ENCODE results near the gene PAX7. TPM values are rescaled to one million over a fixed set of nuclear protein-coding genes. Genes with fewer than 3 reads are reported as not detected.

Gene PAX7
- polyA plus RNA-seq, 1 of the 3 experiments (the other 2 are of a cell fraction), result not detected

DNA sequence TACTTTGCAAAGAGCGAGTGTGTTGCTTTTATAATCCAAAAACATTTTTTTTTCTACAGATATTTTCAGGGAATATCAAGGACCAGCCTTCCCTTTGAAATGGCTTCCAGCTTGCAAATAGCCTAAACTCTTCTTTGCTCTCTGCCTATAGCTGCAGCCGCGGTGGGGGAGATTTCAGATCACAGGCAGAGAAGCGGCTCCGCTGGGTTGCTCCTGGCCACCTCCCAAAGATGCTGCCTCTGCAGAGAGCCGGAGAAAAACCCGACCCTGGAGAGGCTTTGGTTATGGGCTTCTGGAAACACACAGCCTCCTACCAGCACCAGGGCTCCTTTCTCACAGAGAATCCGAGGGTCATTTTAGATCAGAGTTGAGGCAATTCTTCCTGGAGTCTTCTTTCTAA, 18.6 kb upstream of the PAX7 start (continued):
- TF ChIP-seq RCOR1 (IDR thresholded peaks at IDR 0.05; ENCODE audit: low read length) (no peak), NRF1 (IDR thresholded peaks at IDR 0.05; ENCODE audit: low read depth, low read length) (no peak), TCF12 (IDR thresholded peaks at IDR 0.05) (no peak), TAF1 (IDR thresholded peaks at IDR 0.05; ENCODE audit: borderline replicate concordance, low read depth, low read length) (no peak)

DNA sequence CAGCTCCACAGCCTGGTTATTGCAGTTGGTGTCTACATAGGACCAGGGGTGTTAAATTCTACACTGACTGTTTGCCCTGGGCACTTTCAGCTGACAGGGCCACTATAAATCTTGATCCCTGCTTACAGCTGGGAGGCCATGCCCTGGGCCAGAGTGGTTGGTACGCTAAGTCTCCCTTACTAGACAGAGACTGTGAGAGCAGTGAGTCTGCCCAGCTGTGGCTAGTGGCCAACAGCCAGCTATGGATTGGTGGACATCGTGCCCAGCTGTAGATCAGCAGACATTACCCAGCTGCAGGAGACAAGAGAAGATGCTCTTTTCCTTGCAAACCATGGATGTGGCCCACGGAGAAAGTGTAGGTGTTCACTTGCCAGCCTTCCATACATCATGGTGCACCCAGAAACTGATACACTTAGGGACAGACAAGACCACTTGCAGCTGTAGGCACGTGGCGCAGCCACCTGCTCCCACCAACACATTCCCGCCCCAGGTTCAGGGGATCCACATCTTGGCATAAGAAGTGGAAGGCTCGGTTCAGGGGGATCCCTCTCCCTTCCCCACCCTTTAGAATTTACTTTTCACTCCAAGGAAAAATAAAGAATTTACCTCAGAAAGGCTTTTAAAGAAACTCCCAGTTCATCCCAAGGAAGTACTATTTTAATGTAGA, 16.4 kb upstream of the PAX7 start:
- Histone ChIP-seq H3K4me1 (ENCODE audit: control insufficient read depth in 1 of 2, insufficient read depth in 2 of 2, low read depth in 1 of 2, low read length in 1 of 2) (no peaks in the 10 kb centered on the region), H3F3A (replicated peaks; ENCODE audit: insufficient read depth) (no peaks in the 10 kb centered on the region), H3K9me3 (no peaks in the 10 kb centered on the region), H3K9me2 (no peaks in the 10 kb centered on the region), H3K4me3 (ENCODE audit: low read depth in 2 of 2, low read length in 1 of 2) (no peak overlapping the region), H4K20me1 (ENCODE audit: insufficient read depth) (no peaks in the 10 kb centered on the region), H3K9ac (no peak overlapping the region), H3K27me3 (ENCODE audit: insufficient read depth) (no peaks in the 10 kb centered on the region), H3K36me3 (replicated peaks in 1 of 2; ENCODE audit: control insufficient read depth in 1 of 2, insufficient read depth in 2 of 2, low read length in 1 of 2) (no peaks in the 10 kb centered on the region), H3K4me2 (no peak overlapping the region), H3K79me2 (ENCODE audit: insufficient read depth) (no peaks in the 10 kb centered on the region), H2AFZ (ENCODE audit: low read depth) (no peak overlapping the region), H3K27ac (ENCODE audit: low read depth in 2 of 2, low read length in 1 of 2) (no peak overlapping the region)
- WGBS (ENCODE audit: low lambda C conversion rate), result 32% methylated on average over 7 of the region's 7 CpGs
- peak; percentile 8 for DNase-seq
- POLR2A ChIA-PET, result no interaction called here
- CTCF ChIA-PET, result interaction anchor here (0.7 to 5.0 kb wide), 4 partner anchors 17 to 293 kb away, joined by 3 to 23 read pairs (median 5); no protein-coding TSS in a partner anchor
- TF ChIP-seq, protein P1, sequence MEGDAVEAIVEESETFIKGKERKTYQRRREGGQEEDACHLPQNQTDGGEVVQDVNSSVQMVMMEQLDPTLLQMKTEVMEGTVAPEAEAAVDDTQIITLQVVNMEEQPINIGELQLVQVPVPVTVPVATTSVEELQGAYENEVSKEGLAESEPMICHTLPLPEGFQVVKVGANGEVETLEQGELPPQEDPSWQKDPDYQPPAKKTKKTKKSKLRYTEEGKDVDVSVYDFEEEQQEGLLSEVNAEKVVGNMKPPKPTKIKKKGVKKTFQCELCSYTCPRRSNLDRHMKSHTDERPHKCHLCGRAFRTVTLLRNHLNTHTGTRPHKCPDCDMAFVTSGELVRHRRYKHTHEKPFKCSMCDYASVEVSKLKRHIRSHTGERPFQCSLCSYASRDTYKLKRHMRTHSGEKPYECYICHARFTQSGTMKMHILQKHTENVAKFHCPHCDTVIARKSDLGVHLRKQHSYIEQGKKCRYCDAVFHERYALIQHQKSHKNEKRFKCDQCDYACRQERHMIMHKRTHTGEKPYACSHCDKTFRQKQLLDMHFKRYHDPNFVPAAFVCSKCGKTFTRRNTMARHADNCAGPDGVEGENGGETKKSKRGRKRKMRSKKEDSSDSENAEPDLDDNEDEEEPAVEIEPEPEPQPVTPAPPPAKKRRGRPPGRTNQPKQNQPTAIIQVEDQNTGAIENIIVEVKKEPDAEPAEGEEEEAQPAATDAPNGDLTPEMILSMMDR (IDR thresholded peaks at IDR 0.05), result no peak
- TF ChIP-seq RAD21 (IDR thresholded peaks at IDR 0.05; ENCODE audit: low read length), result no peak
- TF ChIP-seq, protein P2, sequence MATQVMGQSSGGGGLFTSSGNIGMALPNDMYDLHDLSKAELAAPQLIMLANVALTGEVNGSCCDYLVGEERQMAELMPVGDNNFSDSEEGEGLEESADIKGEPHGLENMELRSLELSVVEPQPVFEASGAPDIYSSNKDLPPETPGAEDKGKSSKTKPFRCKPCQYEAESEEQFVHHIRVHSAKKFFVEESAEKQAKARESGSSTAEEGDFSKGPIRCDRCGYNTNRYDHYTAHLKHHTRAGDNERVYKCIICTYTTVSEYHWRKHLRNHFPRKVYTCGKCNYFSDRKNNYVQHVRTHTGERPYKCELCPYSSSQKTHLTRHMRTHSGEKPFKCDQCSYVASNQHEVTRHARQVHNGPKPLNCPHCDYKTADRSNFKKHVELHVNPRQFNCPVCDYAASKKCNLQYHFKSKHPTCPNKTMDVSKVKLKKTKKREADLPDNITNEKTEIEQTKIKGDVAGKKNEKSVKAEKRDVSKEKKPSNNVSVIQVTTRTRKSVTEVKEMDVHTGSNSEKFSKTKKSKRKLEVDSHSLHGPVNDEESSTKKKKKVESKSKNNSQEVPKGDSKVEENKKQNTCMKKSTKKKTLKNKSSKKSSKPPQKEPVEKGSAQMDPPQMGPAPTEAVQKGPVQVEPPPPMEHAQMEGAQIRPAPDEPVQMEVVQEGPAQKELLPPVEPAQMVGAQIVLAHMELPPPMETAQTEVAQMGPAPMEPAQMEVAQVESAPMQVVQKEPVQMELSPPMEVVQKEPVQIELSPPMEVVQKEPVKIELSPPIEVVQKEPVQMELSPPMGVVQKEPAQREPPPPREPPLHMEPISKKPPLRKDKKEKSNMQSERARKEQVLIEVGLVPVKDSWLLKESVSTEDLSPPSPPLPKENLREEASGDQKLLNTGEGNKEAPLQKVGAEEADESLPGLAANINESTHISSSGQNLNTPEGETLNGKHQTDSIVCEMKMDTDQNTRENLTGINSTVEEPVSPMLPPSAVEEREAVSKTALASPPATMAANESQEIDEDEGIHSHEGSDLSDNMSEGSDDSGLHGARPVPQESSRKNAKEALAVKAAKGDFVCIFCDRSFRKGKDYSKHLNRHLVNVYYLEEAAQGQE (IDR thresholded peaks at IDR 0.05; ENCODE audit: low read depth, low read length), result no peak
- TF ChIP-seq YY1 (IDR thresholded peaks at IDR 0.05; ENCODE audit: low read depth), result no peak
- no peak for TF ChIP-seq FOXJ3 (CRISPR knock-in tag; IDR thresholded peaks at IDR 0.05)
- no peak for TF ChIP-seq EP300 (IDR thresholded peaks at IDR 0.05; ENCODE audit: borderline replicate concordance in 1 of 2, low read depth in 1 of 2, low read length in 1 of 2)
- TF ChIP-seq, protein P3, sequence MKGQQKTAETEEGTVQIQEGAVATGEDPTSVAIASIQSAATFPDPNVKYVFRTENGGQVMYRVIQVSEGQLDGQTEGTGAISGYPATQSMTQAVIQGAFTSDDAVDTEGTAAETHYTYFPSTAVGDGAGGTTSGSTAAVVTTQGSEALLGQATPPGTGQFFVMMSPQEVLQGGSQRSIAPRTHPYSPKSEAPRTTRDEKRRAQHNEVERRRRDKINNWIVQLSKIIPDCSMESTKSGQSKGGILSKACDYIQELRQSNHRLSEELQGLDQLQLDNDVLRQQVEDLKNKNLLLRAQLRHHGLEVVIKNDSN (IDR thresholded peaks at IDR 0.05; ENCODE audit: borderline replicate concordance, low read depth), result no peak

All from SK-N-SH (cell line).